HepG2 (cell line): ENCODE measurements around the gene PRSS38. TPM values are rescaled to one million over a fixed set of nuclear protein-coding genes. Genes with fewer than 3 reads are reported as not detected.

Experiments
- CBFB ChIP-seq: sonication (generic); formaldehyde crosslinking; IDR thresholded peaks from 2 replicates; pipeline ENCODE4 v1.4.0; 2020; ENCODE audit warnings: missing genetic modification reagents
- FOXA3 ChIP-seq: IDR thresholded peaks from 2 replicates; pipeline ENCODE4 v1.6.1; 2016; ENCODE audit warnings: missing genetic modification reagents, missing compliant biosample characterization
- HMG20B ChIP-seq: conservative IDR thresholded peaks from 2 replicates; pipeline ENCODE4 v1.6.1; 2016; ENCODE audit warnings: missing genetic modification reagents, missing compliant biosample characterization
- HOXA7 ChIP-seq: sonication (generic); formaldehyde crosslinking; IDR thresholded peaks from 2 replicates; pipeline ENCODE4 v1.8.1; 2022; ENCODE audit warnings: mild to moderate bottlenecking, missing genetic modification reagents, moderate library complexity
- MED13 ChIP-seq: sonication (generic); formaldehyde crosslinking; IDR thresholded peaks from 2 replicates; pipeline ENCODE4 v1.5.0; 2020; ENCODE audit warnings: missing genetic modification reagents
- NFE2L1 ChIP-seq: sonication (generic); formaldehyde crosslinking; IDR thresholded peaks from 2 replicates; pipeline ENCODE4 v1.4.0; 2020; ENCODE audit warnings: missing genetic modification reagents, mild to moderate bottlenecking, borderline replicate concordance
- ONECUT2 ChIP-seq: sonication (generic); formaldehyde crosslinking; IDR thresholded peaks from 2 replicates; pipeline ENCODE4 v1.4.0; 2020; ENCODE audit warnings: missing genetic modification reagents
- PAF1 ChIP-seq: IDR thresholded peaks from 2 replicates; pipeline ENCODE4 v1.6.1; 2016; ENCODE audit warnings: missing genetic modification reagents, missing compliant biosample characterization
- SP4 ChIP-seq: sonication (generic); formaldehyde crosslinking; IDR thresholded peaks from 2 replicates; pipeline ENCODE4 v1.8.1; 2023; ENCODE audit warnings: mild to moderate bottlenecking, missing genetic modification reagents
- ZMYM4 ChIP-seq: sonication (generic); formaldehyde crosslinking; IDR thresholded peaks from 2 replicates; pipeline ENCODE4 v1.8.1; 2023; ENCODE audit warnings: mild to moderate bottlenecking, missing genetic modification reagents
- ZNF580 ChIP-seq: IDR thresholded peaks from 2 replicates; pipeline ENCODE4 v1.6.1; 2016; ENCODE audit warnings: low read depth, borderline replicate concordance
- ZNF644 ChIP-seq: IDR thresholded peaks from 2 replicates; pipeline ENCODE4 v1.6.1; 2016; ENCODE audit warnings: low read depth
- polyA plus RNA-seq, 8 experiments: library from polyadenylated mRNA; depleted of rRNA in 3 of 8; stranded (reverse) in 7 of 8; unstranded in 1 of 8; fragments of >200 nt; fragmentation: Illumina TruSeq in 4 of 8; extraction: Trizol in 4 of 8; gene quantifications; 2 replicates each; pipeline versions ENCODE4 v1.2.1 to v1.2.3, GENCODE V29; 2011 to 2016; ENCODE audit warnings: low read depth in 4 of 8, missing spikeins in 1 of 8, mixed read lengths in 1 of 8; ENCODE audit not compliant: insufficient read depth in 1 of 8
- total RNA-seq, 5 experiments: library from RNA; depleted of rRNA; stranded (reverse); fragments of >200 nt; fragmentation: Illumina TruSeq; extraction: Trizol; gene quantifications; 2 replicates each; pipeline ENCODE4 v1.2.3, GENCODE V29; 2016; ENCODE audit warnings: low read depth in 1 of 5
- TF ChIP-seq, protein P1 (sequence below): sonication (generic); formaldehyde crosslinking; IDR thresholded peaks from 2 replicates; pipeline ENCODE4 v1.4.0; 2020; ENCODE audit warnings: mild to moderate bottlenecking, missing genetic modification reagents
- TF ChIP-seq, protein P2 (sequence below): sonication (generic); formaldehyde crosslinking; IDR thresholded peaks from 2 replicates; pipeline ENCODE4 v1.5.1; 2020; ENCODE audit warnings: mild to moderate bottlenecking, moderate library complexity, missing genetic modification reagents

The PRSS38 gene
- total and polyA plus RNA-seq, 2 of the 13 experiments (the other 11 are each of a cell fraction or from before 2014, with no cell fraction given): not detected

- TF ChIP-seq, protein P1, sequence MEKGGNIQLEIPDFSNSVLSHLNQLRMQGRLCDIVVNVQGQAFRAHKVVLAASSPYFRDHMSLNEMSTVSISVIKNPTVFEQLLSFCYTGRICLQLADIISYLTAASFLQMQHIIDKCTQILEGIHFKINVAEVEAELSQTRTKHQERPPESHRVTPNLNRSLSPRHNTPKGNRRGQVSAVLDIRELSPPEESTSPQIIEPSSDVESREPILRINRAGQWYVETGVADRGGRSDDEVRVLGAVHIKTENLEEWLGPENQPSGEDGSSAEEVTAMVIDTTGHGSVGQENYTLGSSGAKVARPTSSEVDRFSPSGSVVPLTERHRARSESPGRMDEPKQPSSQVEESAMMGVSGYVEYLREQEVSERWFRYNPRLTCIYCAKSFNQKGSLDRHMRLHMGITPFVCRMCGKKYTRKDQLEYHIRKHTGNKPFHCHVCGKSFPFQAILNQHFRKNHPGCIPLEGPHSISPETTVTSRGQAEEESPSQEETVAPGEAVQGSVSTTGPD (CRISPR knock-in tag): no peak
- TF ChIP-seq ZMYM4 (CRISPR knock-in tag): no peak
- no peak for TF ChIP-seq NFE2L1 (CRISPR knock-in tag)
- TF ChIP-seq HOXA7: no peak
- TF ChIP-seq ONECUT2 (CRISPR knock-in tag): no peak
- no peak for TF ChIP-seq PAF1 (CRISPR knock-in tag)
- TF ChIP-seq FOXA3 (CRISPR knock-in tag): no peak
- TF ChIP-seq ZNF644 (CRISPR knock-in tag): no peak
- TF ChIP-seq ZNF580 (CRISPR knock-in tag): no peak
- no peak for TF ChIP-seq MED13 (CRISPR knock-in tag)
- no peak for TF ChIP-seq HMG20B (CRISPR knock-in tag)
- no peak for TF ChIP-seq CBFB (CRISPR knock-in tag)
- TF ChIP-seq, protein P2, sequence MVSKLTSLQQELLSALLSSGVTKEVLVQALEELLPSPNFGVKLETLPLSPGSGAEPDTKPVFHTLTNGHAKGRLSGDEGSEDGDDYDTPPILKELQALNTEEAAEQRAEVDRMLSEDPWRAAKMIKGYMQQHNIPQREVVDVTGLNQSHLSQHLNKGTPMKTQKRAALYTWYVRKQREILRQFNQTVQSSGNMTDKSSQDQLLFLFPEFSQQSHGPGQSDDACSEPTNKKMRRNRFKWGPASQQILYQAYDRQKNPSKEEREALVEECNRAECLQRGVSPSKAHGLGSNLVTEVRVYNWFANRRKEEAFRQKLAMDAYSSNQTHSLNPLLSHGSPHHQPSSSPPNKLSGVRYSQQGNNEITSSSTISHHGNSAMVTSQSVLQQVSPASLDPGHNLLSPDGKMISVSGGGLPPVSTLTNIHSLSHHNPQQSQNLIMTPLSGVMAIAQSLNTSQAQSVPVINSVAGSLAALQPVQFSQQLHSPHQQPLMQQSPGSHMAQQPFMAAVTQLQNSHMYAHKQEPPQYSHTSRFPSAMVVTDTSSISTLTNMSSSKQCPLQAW (CRISPR knock-in tag): no peak
- no peak for TF ChIP-seq SP4 (CRISPR knock-in tag)
These were observed 48.7 kb upstream of the PRSS38 start (continued) for GRCh38 chr1:227766653-227767277.
